Measurements from ENCODE around the gene CRABP2. TPM values are rescaled to one million over a fixed set of nuclear protein-coding genes. Genes with fewer than 3 reads are reported as not detected.
A peak's percentile ranks its signal among the peaks of the same experiment; 100 is the strongest.

The CRABP2 gene
- total RNA-seq, 2 experiments from 2014 or later, result 0.78 to 0.90 TPM

DNA sequence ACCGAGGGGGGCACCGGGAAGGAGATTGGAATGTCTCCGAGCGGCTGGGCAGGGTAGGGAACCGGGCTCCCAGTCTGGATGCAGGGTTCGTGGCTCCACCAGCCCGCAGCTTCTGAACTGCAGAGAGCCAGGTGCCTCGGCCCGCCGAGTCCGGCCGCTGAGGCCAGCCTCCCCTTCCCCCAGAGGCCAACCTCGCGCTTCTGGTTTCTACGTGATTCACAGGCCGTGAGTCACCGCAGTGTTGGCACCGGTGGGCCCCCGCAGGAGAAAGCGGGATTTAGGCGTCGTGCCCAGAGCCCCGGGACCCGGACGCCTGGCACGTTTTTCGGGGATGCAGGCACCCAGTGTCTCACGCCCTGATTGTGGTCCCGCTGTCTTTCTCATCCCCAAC is 458 bp downstream of the CRABP2 start:
- Mint-ChIP-seq H3K27me3 (peaks cover 22% of the 10 kb centered on the region), H3K9me3 (no peaks in the 10 kb centered on the region), H3K4me1 (ENCODE audit: low read depth) (peaks cover 37% of the 10 kb centered on the region), H3K27ac (no peak overlapping the region), H3K36me3 (ENCODE audit: low read depth) (no peaks in the 10 kb centered on the region), H3K4me3 (peak overlapping the region; percentile 75)
- DNase-seq (peak; percentile 74), ATAC-seq (peak; percentile 25)
- ChIA-PET POLR2A (interaction anchor here (1.0 to 2.5 kb wide), 3 partner anchors 10 to 85 kb away, joined by 3 to 12 read pairs (median 7); no protein-coding TSS in a partner anchor), CTCF (interaction anchor here (1.2 to 13.0 kb wide), 10 partner anchors 11 to 93 kb away, joined by 3 to 271 read pairs (median 10); partner anchors contain the start of genes ISG20L2 and METTL25B)
- TF ChIP-seq, protein P1, sequence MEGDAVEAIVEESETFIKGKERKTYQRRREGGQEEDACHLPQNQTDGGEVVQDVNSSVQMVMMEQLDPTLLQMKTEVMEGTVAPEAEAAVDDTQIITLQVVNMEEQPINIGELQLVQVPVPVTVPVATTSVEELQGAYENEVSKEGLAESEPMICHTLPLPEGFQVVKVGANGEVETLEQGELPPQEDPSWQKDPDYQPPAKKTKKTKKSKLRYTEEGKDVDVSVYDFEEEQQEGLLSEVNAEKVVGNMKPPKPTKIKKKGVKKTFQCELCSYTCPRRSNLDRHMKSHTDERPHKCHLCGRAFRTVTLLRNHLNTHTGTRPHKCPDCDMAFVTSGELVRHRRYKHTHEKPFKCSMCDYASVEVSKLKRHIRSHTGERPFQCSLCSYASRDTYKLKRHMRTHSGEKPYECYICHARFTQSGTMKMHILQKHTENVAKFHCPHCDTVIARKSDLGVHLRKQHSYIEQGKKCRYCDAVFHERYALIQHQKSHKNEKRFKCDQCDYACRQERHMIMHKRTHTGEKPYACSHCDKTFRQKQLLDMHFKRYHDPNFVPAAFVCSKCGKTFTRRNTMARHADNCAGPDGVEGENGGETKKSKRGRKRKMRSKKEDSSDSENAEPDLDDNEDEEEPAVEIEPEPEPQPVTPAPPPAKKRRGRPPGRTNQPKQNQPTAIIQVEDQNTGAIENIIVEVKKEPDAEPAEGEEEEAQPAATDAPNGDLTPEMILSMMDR (IDR thresholded peaks at IDR 0.05), result no peak
- intact Hi-C loops (cut with micrococcal nuclease), result no loop called here

DNA sequence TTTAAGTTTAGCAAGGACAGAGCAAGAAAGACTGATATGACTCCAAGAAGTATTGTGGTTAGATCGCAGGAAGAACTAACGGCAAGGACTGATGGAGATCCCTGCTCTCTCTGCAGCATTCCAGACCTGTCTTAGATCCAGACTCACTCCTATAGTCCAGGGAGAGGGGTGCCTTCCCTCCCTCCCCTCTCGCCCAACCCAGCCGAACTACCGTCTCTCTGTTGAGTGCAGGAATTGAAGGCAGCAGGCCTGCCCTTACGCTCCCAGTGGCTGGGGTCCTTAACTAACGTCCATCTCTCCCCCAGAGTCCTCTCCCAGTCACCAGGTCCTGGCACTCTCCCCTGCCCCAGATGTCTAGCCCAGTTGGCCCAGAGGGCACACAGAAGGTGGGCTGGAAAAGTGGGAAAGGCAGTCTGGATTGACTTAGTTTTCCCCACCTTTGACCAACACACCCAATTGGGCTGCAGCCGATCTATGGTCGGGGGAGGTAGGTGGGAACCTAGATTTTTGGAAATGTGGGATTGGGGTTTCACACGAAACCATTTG is 1.1 kb downstream of the CRABP2 start:
- Mint-ChIP-seq H3K4me3 (no peak overlapping the region), H3K27me3 (peaks cover 26% of the 10 kb centered on the region), H3K27ac (no peak overlapping the region), H3K9me3 (no peaks in the 10 kb centered on the region), H3K36me3 (ENCODE audit: low read depth) (no peaks in the 10 kb centered on the region), H3K4me1 (ENCODE audit: low read depth) (peaks cover 37% of the 10 kb centered on the region)
- TF ChIP-seq, protein P1 (IDR thresholded peaks at IDR 0.05), result no peak
- ATAC-seq (no peak), DNase-seq (no peak)
- CTCF ChIA-PET, result interaction anchor here (0.7 to 13.0 kb wide), 6 partner anchors 12 to 44 kb away, joined by 3 to 271 read pairs (median 25); partner anchors contain the start of genes ISG20L2 and METTL25B
- intact Hi-C loops (cut with micrococcal nuclease), result no loop called here
- POLR2A ChIA-PET, result interaction anchor here (0.6 to 2.5 kb wide), 3 partner anchors 10 to 13 kb away, joined by 3 to 12 read pairs (median 7); no protein-coding TSS in a partner anchor

DNA sequence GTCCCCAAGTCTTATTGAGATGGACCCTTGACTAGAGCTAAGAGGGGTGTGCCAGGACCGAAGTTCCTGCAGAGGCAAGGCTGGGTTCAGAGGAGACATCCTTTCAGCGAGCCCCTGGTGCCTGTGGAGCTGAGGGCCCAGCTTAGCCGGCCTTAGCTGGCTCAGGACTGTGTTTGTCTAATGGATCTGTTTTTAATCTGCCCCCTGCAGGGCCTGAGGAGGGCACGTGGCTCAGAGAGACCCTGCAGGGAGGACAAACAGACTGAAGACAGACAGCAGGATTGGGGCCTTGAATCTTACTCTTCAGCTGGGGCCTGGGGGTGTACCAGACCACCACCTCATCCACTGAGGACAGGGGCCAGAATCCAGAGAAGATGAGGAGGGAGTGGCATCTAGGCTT is 1.6 kb downstream of the CRABP2 start:
- no peaks in the 10 kb centered on the region for H3K9me3 Mint-ChIP-seq
- DNase-seq (no peak), ATAC-seq (no peak)
- TF ChIP-seq, protein P1 (IDR thresholded peaks at IDR 0.05), result no peak
- no peaks in the 10 kb centered on the region for H3K36me3 Mint-ChIP-seq (ENCODE audit: low read depth)
- H3K27me3 Mint-ChIP-seq, result peaks cover 26% of the 10 kb centered on the region
- H3K27ac Mint-ChIP-seq, result no peak overlapping the region
- ChIA-PET CTCF (interaction anchor here (0.7 to 13.0 kb wide), 4 partner anchors 12 to 44 kb away, joined by 3 to 271 read pairs (median 56); partner anchors contain the start of genes ISG20L2 and METTL25B), POLR2A (interaction anchor here (0.6 kb wide), 1 partner anchor 12 kb away, joined by 3 read pairs; no protein-coding TSS in a partner anchor)
- peaks cover 37% of the 10 kb centered on the region for H3K4me1 Mint-ChIP-seq (ENCODE audit: low read depth)
- no peak overlapping the region for H3K4me3 Mint-ChIP-seq
- intact Hi-C loops (cut with micrococcal nuclease), result no loop called here

DNA sequence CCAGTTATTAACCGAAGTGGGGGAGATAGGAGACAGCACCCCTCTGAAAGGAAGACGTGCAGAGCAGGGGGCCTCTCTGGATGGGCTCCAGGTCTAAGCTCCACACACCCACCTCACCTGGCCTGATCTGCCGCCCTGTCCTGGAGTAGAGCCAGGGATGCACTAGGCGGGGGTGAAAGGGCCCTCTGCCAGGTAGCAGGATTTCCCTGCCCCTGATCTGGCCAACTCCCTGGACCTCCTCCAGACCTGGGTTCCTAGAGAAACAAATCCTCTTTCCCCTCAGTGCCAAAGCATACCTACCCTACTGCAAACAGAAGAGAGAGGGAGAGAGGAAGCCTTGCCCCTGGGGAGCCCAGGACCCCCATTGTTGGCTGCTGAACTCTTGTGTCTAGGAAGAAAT is 2.0 kb downstream of the CRABP2 start:
- no peak for DNase-seq
- no peak overlapping the region for H3K4me3 Mint-ChIP-seq
- H3K36me3 Mint-ChIP-seq (ENCODE audit: low read depth), result no peaks in the 10 kb centered on the region
- H3K27me3 Mint-ChIP-seq, result peaks cover 26% of the 10 kb centered on the region
- no peaks in the 10 kb centered on the region for H3K9me3 Mint-ChIP-seq
- ChIA-PET CTCF (interaction anchor here (0.7 to 13.0 kb wide), 3 partner anchors 12 to 43 kb away, joined by 4 to 271 read pairs (median 108); partner anchors contain the start of genes ISG20L2 and METTL25B), POLR2A (interaction anchor here (0.6 to 2.1 kb wide), 3 partner anchors 12 to 26 kb away, joined by 3 to 8 read pairs (median 3); no protein-coding TSS in a partner anchor)
- intact Hi-C loops (cut with micrococcal nuclease), result no loop called here
- H3K4me1 Mint-ChIP-seq (ENCODE audit: low read depth), result peaks cover 37% of the 10 kb centered on the region
- TF ChIP-seq, protein P1 (IDR thresholded peaks at IDR 0.05), result no peak
- no peak for ATAC-seq
- no peak overlapping the region for H3K27ac Mint-ChIP-seq
